Measurements from ENCODE around the gene EIF4G3.

EIF4G3 gene

GRCh38 chr1:20893931-20894330 lies 282.8 kb downstream of the EIF4G3 start:
- H3K36me3 ChIP-seq (ENCODE audit: control insufficient read depth in 4 of 4, insufficient read depth in 4 of 4, low read length in 3 of 4), result peaks cover 18 to 45% (median 27%) of the 10 kb centered on the region in 4 experiments
- H3K27me3 ChIP-seq (replicated peaks in 2 of 5; ENCODE audit: control insufficient read depth in 4 of 5, insufficient read depth in 5 of 5, low read length in 4 of 5), result no peaks in the 10 kb centered on the region
- no peak overlapping the region for H3K4me3 ChIP-seq (ENCODE audit: control insufficient read depth in 1 of 7, extremely low read depth in 1 of 7, insufficient read depth in 4 of 7, low read depth in 2 of 7, low read length in 6 of 7)
- DNase-seq, result no peak
- WGBS (ENCODE audit: insufficient coverage), result no CpG with 5 or more reads among the region's 1 CpG
- POLR2A ChIA-PET, result no interaction called here
- no peaks in the 10 kb centered on the region for H3K9me3 ChIP-seq (ENCODE audit: control extremely low read depth in 1 of 5, control insufficient read depth in 4 of 5, insufficient read depth in 2 of 5, low read depth in 1 of 5, low read length in 4 of 5)
- no peaks in the 10 kb centered on the region for H3K4me1 ChIP-seq (ENCODE audit: control extremely low read depth in 1 of 4, control insufficient read depth in 4 of 4, insufficient read depth in 4 of 4, low read length in 3 of 4)
- CTCF ChIA-PET, result no interaction called here
- H3K27ac ChIP-seq (ENCODE audit: insufficient read depth in 1 of 2, low read depth in 1 of 2, low read length in 2 of 2, poor library complexity in 1 of 2, severe bottlenecking in 2 of 2), result no peak overlapping the region

GRCh38 chr1:20891091-20891490 lies 285.6 kb downstream of the EIF4G3 start:
- POLR2A ChIA-PET, result no interaction called here
- Histone ChIP-seq H3K9me3 (ENCODE audit: control extremely low read depth in 1 of 5, control insufficient read depth in 4 of 5, insufficient read depth in 2 of 5, low read depth in 1 of 5, low read length in 4 of 5) (no peaks in the 10 kb centered on the region), H3K27ac (ENCODE audit: insufficient read depth in 1 of 2, low read depth in 1 of 2, low read length in 2 of 2, poor library complexity in 1 of 2, severe bottlenecking in 2 of 2) (no peak overlapping the region), H3K27me3 (replicated peaks in 2 of 5; ENCODE audit: control insufficient read depth in 4 of 5, insufficient read depth in 5 of 5, low read length in 4 of 5) (no peaks in the 10 kb centered on the region), H3K4me3 (ENCODE audit: control insufficient read depth in 1 of 7, extremely low read depth in 1 of 7, insufficient read depth in 4 of 7, low read depth in 2 of 7, low read length in 6 of 7) (no peak overlapping the region), H3K36me3 (ENCODE audit: control insufficient read depth in 4 of 4, insufficient read depth in 4 of 4, low read length in 3 of 4) (peaks cover 22 to 41% (median 28%) of the 10 kb centered on the region in 4 experiments), H3K4me1 (ENCODE audit: control extremely low read depth in 1 of 4, control insufficient read depth in 4 of 4, insufficient read depth in 4 of 4, low read length in 3 of 4) (no peaks in the 10 kb centered on the region)
- WGBS (ENCODE audit: insufficient coverage), result no CpG with 5 or more reads among the region's 1 CpG
- CTCF ChIA-PET, result no interaction called here
- no peak for DNase-seq

DNA sequence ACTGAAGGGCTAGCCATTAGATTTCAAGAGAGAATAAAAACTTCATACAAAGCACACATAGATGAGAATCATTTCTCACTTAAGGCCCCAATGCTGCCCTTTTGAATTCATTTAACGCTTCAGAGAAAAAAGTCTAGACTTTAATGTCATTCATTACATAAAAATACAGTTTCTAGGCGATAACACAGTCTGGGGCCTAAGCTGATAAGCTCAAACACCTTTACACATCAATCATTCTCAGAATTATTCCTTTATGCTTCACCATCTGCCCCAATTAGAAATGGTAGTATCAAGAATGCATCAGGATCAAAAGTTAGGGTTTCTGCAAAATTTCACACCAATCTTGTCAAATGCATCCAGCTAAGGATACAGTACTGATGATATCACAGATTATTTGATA lies 289.5 kb downstream of the EIF4G3 start:
- POLR2A ChIA-PET, result no interaction called here
- H3K9me3 ChIP-seq (ENCODE audit: control extremely low read depth in 1 of 5, control insufficient read depth in 4 of 5, insufficient read depth in 2 of 5, low read depth in 1 of 5, low read length in 4 of 5), result no peaks in the 10 kb centered on the region
- peaks cover 7 to 36% (median 16%) of the 10 kb centered on the region in 4 experiments for H3K36me3 ChIP-seq (ENCODE audit: control insufficient read depth in 4 of 4, insufficient read depth in 4 of 4, low read length in 3 of 4)
- no peaks in the 10 kb centered on the region for H3K27me3 ChIP-seq (replicated peaks in 2 of 5; ENCODE audit: control insufficient read depth in 4 of 5, insufficient read depth in 5 of 5, low read length in 4 of 5)
- no peak overlapping the region for H3K4me3 ChIP-seq (ENCODE audit: control insufficient read depth in 1 of 7, extremely low read depth in 1 of 7, insufficient read depth in 4 of 7, low read depth in 2 of 7, low read length in 6 of 7)
- no peak overlapping the region for H3K27ac ChIP-seq (ENCODE audit: insufficient read depth in 1 of 2, low read depth in 1 of 2, low read length in 2 of 2, poor library complexity in 1 of 2, severe bottlenecking in 2 of 2)
- no peaks in the 10 kb centered on the region for H3K4me1 ChIP-seq (ENCODE audit: control extremely low read depth in 1 of 4, control insufficient read depth in 4 of 4, insufficient read depth in 4 of 4, low read length in 3 of 4)
- 94% methylated on average over 2 of the region's 2 CpGs for WGBS (ENCODE audit: insufficient coverage)
- no peak for DNase-seq
- CTCF ChIA-PET, result no interaction called here

DNA sequence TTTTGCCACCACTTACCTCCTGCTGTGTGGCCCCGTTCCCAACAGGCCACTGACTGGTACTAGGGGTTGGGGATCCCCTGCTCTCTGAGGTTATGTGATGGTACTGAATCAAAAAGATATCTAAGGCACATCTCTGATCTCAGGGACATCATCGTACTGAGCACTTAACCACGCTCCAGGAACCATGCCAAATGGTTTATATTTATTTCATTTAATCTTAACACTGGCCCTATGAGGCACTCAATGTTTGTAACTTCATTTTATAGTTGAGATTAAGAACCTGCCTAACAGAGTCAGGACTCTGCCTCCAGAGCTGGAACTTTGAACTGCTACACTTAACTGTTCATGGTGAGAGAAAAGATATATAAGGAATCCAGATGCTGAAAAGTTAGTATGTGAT lies 291.6 kb downstream of the EIF4G3 start:
- H3K27ac ChIP-seq (ENCODE audit: insufficient read depth in 1 of 2, low read depth in 1 of 2, low read length in 2 of 2, poor library complexity in 1 of 2, severe bottlenecking in 2 of 2), result no peak overlapping the region
- WGBS (ENCODE audit: insufficient coverage), result 100% methylated on average over 1 of the region's 3 CpGs

DNA sequence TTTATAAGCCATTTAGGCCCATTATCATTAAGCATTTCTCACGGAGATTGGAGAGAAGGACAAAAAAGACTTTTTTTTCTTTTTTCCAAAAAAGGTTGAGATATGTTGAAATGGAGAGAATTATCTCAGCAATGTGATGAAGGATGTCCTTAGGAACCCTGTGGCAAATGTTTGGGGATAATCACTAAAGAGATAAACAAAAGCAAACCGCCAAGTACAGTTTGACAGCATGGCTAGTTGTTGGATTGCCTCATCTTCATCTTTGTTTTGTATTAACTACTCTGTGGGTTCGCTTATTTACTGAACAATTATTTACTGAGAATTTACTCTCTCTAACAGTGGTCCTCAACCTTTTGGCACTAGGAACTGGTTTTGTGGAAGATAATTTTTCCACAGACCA lies 292.2 kb downstream of the EIF4G3 start:
- Histone ChIP-seq H3K4me1 (ENCODE audit: control extremely low read depth in 1 of 4, control insufficient read depth in 4 of 4, insufficient read depth in 4 of 4, low read length in 3 of 4) (no peaks in the 10 kb centered on the region), H3K27me3 (replicated peaks in 2 of 5; ENCODE audit: control insufficient read depth in 4 of 5, insufficient read depth in 5 of 5, low read length in 4 of 5) (no peaks in the 10 kb centered on the region), H3K27ac (ENCODE audit: insufficient read depth in 1 of 2, low read depth in 1 of 2, low read length in 2 of 2, poor library complexity in 1 of 2, severe bottlenecking in 2 of 2) (no peak overlapping the region), H3K4me3 (ENCODE audit: control insufficient read depth in 1 of 7, extremely low read depth in 1 of 7, insufficient read depth in 4 of 7, low read depth in 2 of 7, low read length in 6 of 7) (no peak overlapping the region), H3K9me3 (ENCODE audit: control extremely low read depth in 1 of 5, control insufficient read depth in 4 of 5, insufficient read depth in 2 of 5, low read depth in 1 of 5, low read length in 4 of 5) (no peaks in the 10 kb centered on the region), H3K36me3 (ENCODE audit: control insufficient read depth in 4 of 4, insufficient read depth in 4 of 4, low read length in 3 of 4) (peaks cover 0 to 25% (median 11%) of the 10 kb centered on the region in 4 experiments)
- 100% methylated on average over 1 of the region's 3 CpGs for WGBS (ENCODE audit: insufficient coverage)
- ChIA-PET POLR2A (no interaction called here), CTCF (no interaction called here)
- no peak for DNase-seq

More for the DNA sequence above, 291.6 kb downstream of the EIF4G3 start:
- ChIA-PET CTCF (no interaction called here), POLR2A (no interaction called here)
- no peaks in the 10 kb centered on the region for H3K9me3 ChIP-seq (ENCODE audit: control extremely low read depth in 1 of 5, control insufficient read depth in 4 of 5, insufficient read depth in 2 of 5, low read depth in 1 of 5, low read length in 4 of 5)
- DNase-seq, result peak in 2 of 3 donors; percentile 3 to 4
- no peaks in the 10 kb centered on the region for H3K4me1 ChIP-seq (ENCODE audit: control extremely low read depth in 1 of 4, control insufficient read depth in 4 of 4, insufficient read depth in 4 of 4, low read length in 3 of 4)
- H3K27me3 ChIP-seq (replicated peaks in 2 of 5; ENCODE audit: control insufficient read depth in 4 of 5, insufficient read depth in 5 of 5, low read length in 4 of 5), result no peaks in the 10 kb centered on the region
- H3K36me3 ChIP-seq (ENCODE audit: control insufficient read depth in 4 of 4, insufficient read depth in 4 of 4, low read length in 3 of 4), result peaks cover 0 to 25% (median 11%) of the 10 kb centered on the region in 4 experiments
- H3K4me3 ChIP-seq (ENCODE audit: control insufficient read depth in 1 of 7, extremely low read depth in 1 of 7, insufficient read depth in 4 of 7, low read depth in 2 of 7, low read length in 6 of 7), result no peak overlapping the region

DNA sequence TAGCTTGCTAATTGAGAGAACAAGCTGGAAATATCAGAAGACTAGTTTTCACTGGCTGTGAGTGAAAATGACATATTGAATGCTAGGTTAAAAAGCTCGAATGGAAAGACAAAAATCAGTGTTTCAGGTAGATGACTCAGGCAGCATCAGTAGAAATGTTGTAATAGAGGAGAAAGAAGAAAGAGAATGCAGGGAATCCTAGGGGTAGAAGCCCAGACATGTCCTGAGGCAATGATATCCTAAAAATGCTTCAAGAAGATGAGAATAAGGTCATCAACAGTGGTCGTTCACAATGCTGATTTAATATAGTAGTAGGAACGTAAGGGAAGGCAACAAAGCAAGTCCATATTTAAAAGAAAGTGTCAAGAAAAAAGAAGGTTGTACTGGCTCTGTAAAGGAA lies 292.9 kb downstream of the EIF4G3 start:
- Histone ChIP-seq H3K27me3 (replicated peaks in 2 of 5; ENCODE audit: control insufficient read depth in 4 of 5, insufficient read depth in 5 of 5, low read length in 4 of 5) (no peaks in the 10 kb centered on the region), H3K4me3 (ENCODE audit: control insufficient read depth in 1 of 7, extremely low read depth in 1 of 7, insufficient read depth in 4 of 7, low read depth in 2 of 7, low read length in 6 of 7) (no peak overlapping the region), H3K36me3 (ENCODE audit: control insufficient read depth in 4 of 4, insufficient read depth in 4 of 4, low read length in 3 of 4) (peaks cover 6 to 31% (median 13%) of the 10 kb centered on the region in 4 experiments), H3K9me3 (ENCODE audit: control extremely low read depth in 1 of 5, control insufficient read depth in 4 of 5, insufficient read depth in 2 of 5, low read depth in 1 of 5, low read length in 4 of 5) (no peaks in the 10 kb centered on the region), H3K4me1 (ENCODE audit: control extremely low read depth in 1 of 4, control insufficient read depth in 4 of 4, insufficient read depth in 4 of 4, low read length in 3 of 4) (no peaks in the 10 kb centered on the region), H3K27ac (ENCODE audit: insufficient read depth in 1 of 2, low read depth in 1 of 2, low read length in 2 of 2, poor library complexity in 1 of 2, severe bottlenecking in 2 of 2) (no peak overlapping the region)
- POLR2A ChIA-PET, result no interaction called here
- WGBS (ENCODE audit: insufficient coverage), result 100% methylated on average over 1 of the region's 3 CpGs
- no peak for DNase-seq
- CTCF ChIA-PET, result interaction anchor here (0.7 kb wide), 1 partner anchor 437 kb away, joined by 3 read pairs; no protein-coding TSS in a partner anchor

DNA sequence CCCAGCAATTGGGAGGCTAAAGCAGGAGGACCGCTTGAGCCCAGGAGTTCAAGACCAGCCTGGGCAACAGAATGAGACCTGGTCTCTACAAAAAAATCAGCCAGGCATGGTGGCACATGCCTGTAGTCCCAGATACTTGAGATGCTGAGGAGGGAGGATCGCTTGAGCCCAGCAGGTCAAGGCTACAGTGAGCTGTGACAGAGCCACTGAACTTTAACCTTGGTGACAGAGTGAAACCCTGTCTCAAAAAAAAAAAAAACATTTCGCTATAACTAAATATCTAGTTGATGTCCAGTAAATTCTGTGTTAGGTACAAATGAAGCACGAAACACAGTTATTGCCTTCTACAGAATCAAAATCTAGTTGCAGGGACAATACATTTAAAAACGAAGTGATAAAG lies 293.9 kb downstream of the EIF4G3 start:
- POLR2A ChIA-PET, result interaction anchor here (0.6 kb wide), 1 partner anchor 44 kb away, joined by 4 read pairs; no protein-coding TSS in a partner anchor
- 96% methylated on average over 4 of the region's 5 CpGs for WGBS (ENCODE audit: insufficient coverage)
- H3K36me3 ChIP-seq (ENCODE audit: control insufficient read depth in 4 of 4, insufficient read depth in 4 of 4, low read length in 3 of 4), result peaks cover 11 to 36% (median 17%) of the 10 kb centered on the region in 4 experiments

More for the DNA sequence above, 293.9 kb downstream of the EIF4G3 start:
- H3K27ac ChIP-seq (ENCODE audit: insufficient read depth in 1 of 2, low read depth in 1 of 2, low read length in 2 of 2, poor library complexity in 1 of 2, severe bottlenecking in 2 of 2), result no peak overlapping the region
- no peaks in the 10 kb centered on the region for H3K27me3 ChIP-seq (replicated peaks in 2 of 5; ENCODE audit: control insufficient read depth in 4 of 5, insufficient read depth in 5 of 5, low read length in 4 of 5)
- DNase-seq, result no peak
- no peak overlapping the region for H3K4me3 ChIP-seq (ENCODE audit: control insufficient read depth in 1 of 7, extremely low read depth in 1 of 7, insufficient read depth in 4 of 7, low read depth in 2 of 7, low read length in 6 of 7)
- no peaks in the 10 kb centered on the region for H3K9me3 ChIP-seq (ENCODE audit: control extremely low read depth in 1 of 5, control insufficient read depth in 4 of 5, insufficient read depth in 2 of 5, low read depth in 1 of 5, low read length in 4 of 5)
- CTCF ChIA-PET, result no interaction called here
- H3K4me1 ChIP-seq (ENCODE audit: control extremely low read depth in 1 of 4, control insufficient read depth in 4 of 4, insufficient read depth in 4 of 4, low read length in 3 of 4), result no peaks in the 10 kb centered on the region
